ENCODE data around the gene SGK1. TPM values are rescaled to one million over a fixed set of nuclear protein-coding genes. Genes with fewer than 3 reads are reported as not detected.

The SGK1 gene
- total RNA-seq, 2 donors from 2014 or later, result 151 to 155 TPM

DNA sequence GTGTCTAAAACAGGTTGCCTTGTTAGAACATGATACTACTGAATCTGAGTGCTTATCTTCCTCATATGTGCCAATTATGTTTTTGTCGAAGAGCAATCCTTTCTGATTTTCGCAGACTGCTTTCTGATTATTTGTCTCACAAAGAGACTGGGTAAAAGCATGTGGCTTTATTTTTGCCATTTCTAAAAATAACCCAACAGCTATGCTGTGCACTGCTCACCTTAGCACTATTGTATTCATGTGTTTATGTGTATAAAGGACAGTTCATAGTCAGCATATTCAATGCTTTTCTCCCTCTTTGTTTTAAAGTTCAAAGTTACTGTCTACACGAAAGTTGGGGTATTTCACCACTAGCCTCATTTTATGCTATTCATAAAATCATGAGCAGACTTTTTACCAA is 127.0 kb downstream of the SGK1 start:
- no peaks in the 10 kb centered on the region for H3K27me3 ChIP-seq
- H3K4me1 ChIP-seq, result peaks cover 0 to 10% of the 10 kb centered on the region in 2 donors
- H3K27ac ChIP-seq, result no peak overlapping the region
- H3K9me3 ChIP-seq, result no peaks in the 10 kb centered on the region
- no peak overlapping the region for H3K4me3 ChIP-seq
- no peaks in the 10 kb centered on the region for H3K36me3 ChIP-seq
- no peak for DNase-seq (ENCODE audit: low spot score)
- TF ChIP-seq, protein P1, sequence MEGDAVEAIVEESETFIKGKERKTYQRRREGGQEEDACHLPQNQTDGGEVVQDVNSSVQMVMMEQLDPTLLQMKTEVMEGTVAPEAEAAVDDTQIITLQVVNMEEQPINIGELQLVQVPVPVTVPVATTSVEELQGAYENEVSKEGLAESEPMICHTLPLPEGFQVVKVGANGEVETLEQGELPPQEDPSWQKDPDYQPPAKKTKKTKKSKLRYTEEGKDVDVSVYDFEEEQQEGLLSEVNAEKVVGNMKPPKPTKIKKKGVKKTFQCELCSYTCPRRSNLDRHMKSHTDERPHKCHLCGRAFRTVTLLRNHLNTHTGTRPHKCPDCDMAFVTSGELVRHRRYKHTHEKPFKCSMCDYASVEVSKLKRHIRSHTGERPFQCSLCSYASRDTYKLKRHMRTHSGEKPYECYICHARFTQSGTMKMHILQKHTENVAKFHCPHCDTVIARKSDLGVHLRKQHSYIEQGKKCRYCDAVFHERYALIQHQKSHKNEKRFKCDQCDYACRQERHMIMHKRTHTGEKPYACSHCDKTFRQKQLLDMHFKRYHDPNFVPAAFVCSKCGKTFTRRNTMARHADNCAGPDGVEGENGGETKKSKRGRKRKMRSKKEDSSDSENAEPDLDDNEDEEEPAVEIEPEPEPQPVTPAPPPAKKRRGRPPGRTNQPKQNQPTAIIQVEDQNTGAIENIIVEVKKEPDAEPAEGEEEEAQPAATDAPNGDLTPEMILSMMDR (IDR thresholded peaks at IDR 0.05), result no peak

DNA sequence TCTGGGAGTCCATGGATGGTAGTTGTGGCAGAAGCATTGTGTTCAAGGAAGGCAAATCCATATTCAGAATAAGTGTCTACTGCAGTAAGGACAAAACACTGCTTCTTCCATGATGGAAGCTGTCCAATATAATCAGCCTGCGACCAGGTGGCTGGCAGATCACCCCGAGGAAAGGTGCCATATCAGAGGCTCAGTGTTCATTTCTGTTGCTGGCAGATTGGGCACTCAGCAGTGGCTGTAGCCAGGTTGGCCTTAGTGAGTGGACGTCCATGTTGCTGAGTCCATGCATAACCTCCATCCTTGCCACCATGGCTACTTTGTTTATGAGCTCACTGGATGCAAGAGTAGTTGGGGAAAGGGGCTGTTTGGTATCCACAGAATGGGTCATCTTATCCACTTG is 130.2 kb downstream of the SGK1 start:
- Histone ChIP-seq H3K9me3 (no peaks in the 10 kb centered on the region), H3K4me3 (no peak overlapping the region), H3K4me1 (no peaks in the 10 kb centered on the region), H3K27ac (no peak overlapping the region), H3K36me3 (no peaks in the 10 kb centered on the region), H3K27me3 (no peaks in the 10 kb centered on the region)
- DNase-seq (ENCODE audit: low spot score), result no peak
- TF ChIP-seq, protein P1 (IDR thresholded peaks at IDR 0.05), result no peak

DNA sequence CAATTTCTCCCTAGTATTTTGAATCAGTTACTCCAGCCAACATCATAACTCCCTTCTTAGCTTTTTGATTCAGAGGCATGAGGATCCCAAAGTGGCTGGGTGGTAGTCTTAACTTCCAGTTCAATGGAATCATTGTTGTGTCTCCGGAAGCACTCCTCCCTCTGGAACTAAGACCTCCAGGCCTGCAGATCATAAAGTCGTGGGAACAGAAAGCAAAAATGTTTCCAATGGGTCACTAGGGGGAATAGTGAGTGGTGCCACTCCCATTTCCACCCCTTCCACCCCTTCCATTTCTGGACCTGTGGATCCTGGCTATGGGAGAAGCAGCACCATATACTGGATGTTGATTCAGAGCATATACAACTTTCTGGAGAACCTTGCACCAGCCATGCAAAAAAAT is 130.8 kb downstream of the SGK1 start:
- DNase-seq (ENCODE audit: low spot score), result no peak
- TF ChIP-seq, protein P1 (IDR thresholded peaks at IDR 0.05), result no peak
- no peaks in the 10 kb centered on the region for H3K9me3 ChIP-seq
- H3K27me3 ChIP-seq, result no peaks in the 10 kb centered on the region
- no peaks in the 10 kb centered on the region for H3K36me3 ChIP-seq
- no peaks in the 10 kb centered on the region for H3K4me1 ChIP-seq
- H3K27ac ChIP-seq, result no peak overlapping the region
- no peak overlapping the region for H3K4me3 ChIP-seq

DNA sequence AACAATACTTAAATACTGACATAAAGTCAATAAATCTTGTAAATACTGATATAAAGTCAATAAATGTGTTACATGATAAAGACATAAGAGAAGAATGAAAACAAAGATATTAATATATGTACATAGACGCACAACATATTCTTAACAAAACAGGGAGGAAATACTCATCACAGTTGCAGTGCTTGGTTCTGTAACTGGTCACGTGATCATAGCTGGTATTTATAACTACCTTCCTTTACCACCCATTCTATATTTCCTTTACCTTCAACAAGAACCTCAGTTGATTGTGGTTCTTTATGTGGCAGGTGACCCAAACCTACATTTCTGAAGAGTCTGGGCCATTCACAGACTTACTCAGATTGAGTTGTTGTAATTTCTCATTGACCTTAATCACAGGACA is 131.6 kb downstream of the SGK1 start:
- DNase-seq (ENCODE audit: low spot score), result no peak
- TF ChIP-seq, protein P1 (IDR thresholded peaks at IDR 0.05), result no peak
- Histone ChIP-seq H3K27me3 (no peaks in the 10 kb centered on the region), H3K4me3 (no peak overlapping the region), H3K4me1 (no peaks in the 10 kb centered on the region), H3K27ac (no peak overlapping the region), H3K9me3 (no peaks in the 10 kb centered on the region), H3K36me3 (no peaks in the 10 kb centered on the region)

DNA sequence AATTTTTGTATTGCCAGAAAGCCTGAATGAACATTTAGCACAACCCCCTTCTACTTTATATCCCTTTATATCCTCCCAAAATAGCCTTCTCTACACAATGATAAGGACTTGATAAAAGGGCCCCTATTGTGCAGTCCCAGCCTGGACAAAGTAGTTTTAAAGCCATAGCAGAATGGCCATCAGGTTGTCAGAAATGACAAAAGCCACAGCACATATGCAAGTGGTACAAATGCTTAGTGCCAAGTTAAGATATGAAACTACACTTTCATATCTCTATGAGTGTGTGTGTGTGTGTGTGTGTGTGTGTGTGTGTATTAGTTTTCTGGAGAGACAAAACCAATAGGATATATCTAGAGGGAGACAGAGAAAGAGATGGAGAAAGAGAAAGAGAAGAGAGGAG is 132.6 kb downstream of the SGK1 start:
- H3K4me3 ChIP-seq, result no peak overlapping the region
- TF ChIP-seq, protein P1 (IDR thresholded peaks at IDR 0.05), result no peak
- no peaks in the 10 kb centered on the region for H3K9me3 ChIP-seq
- no peaks in the 10 kb centered on the region for H3K4me1 ChIP-seq
- no peaks in the 10 kb centered on the region for H3K27me3 ChIP-seq
- no peak overlapping the region for H3K27ac ChIP-seq
- H3K36me3 ChIP-seq, result no peaks in the 10 kb centered on the region
- no peak for DNase-seq (ENCODE audit: low spot score)

DNA sequence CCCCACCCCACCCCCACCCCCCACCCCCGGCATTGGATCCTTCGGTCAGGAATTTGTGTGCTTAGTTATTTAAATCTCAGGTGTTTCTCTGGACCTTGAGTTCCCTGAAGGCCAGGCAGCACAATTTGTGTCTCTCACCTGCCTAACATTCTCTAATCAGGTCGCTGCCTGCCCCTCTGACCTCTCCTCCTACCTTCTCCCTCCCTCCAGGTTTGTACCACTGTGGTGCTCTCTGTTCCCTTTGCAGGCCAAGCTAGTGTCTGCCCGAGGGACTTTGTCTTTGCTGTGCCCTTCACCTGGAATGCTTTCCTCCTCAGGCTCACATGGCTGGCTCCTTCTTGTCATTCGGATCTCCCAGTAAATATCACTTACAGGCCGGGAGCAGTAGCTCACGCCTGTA is 134.1 kb downstream of the SGK1 start:
- DNase-seq (ENCODE audit: low spot score), result no peak
- H3K4me3 ChIP-seq, result no peak overlapping the region
- TF ChIP-seq, protein P1 (IDR thresholded peaks at IDR 0.05), result no peak
- H3K4me1 ChIP-seq, result peaks cover 0 to 3% of the 10 kb centered on the region in 2 donors
- no peaks in the 10 kb centered on the region for H3K27me3 ChIP-seq
- no peak overlapping the region for H3K27ac ChIP-seq
- H3K36me3 ChIP-seq, result no peaks in the 10 kb centered on the region
- no peaks in the 10 kb centered on the region for H3K9me3 ChIP-seq

Measured in right atrium auricular region (tissue), 2 donors.